Measurements from ENCODE around the gene SH2D1B.

GRCh38 chr1:162367073-162367472 is 44.9 kb downstream of the SH2D1B start:
- TF ChIP-seq ATF3 (IDR thresholded peaks at IDR 0.05; ENCODE audit: borderline replicate concordance, extremely low read depth, low read depth, low read length) (no peak), PAX5 (IDR thresholded peaks at IDR 0.05; ENCODE audit: borderline replicate concordance, low read depth, low read length) (no peak), FOXM1 (IDR thresholded peaks at IDR 0.05; ENCODE audit: low read depth, low read length) (no peak), SUZ12 (IDR thresholded peaks at IDR 0.05; ENCODE audit: unreplicated experiment) (no peak), SMC3 (IDR thresholded peaks at IDR 0.05; ENCODE audit: borderline replicate concordance, low read length) (no peak), POLR2AphosphoS5 (IDR thresholded peaks at IDR 0.05; ENCODE audit: low read length) (no peak), SPI1 (IDR thresholded peaks at IDR 0.05; ENCODE audit: borderline replicate concordance, insufficient read depth, low read depth, low read length) (no peak), CREM (IDR thresholded peaks at IDR 0.05; ENCODE audit: low read depth) (no peak), SREBF2 (IDR thresholded peaks at IDR 0.05; ENCODE audit: low read length) (no peak), BMI1 (IDR thresholded peaks at IDR 0.05; ENCODE audit: borderline replicate concordance) (no peak), NR2C2 (IDR thresholded peaks at IDR 0.05; ENCODE audit: borderline replicate concordance, control insufficient read depth, insufficient read length, low read depth) (no peak)
- TF ChIP-seq, protein P1, sequence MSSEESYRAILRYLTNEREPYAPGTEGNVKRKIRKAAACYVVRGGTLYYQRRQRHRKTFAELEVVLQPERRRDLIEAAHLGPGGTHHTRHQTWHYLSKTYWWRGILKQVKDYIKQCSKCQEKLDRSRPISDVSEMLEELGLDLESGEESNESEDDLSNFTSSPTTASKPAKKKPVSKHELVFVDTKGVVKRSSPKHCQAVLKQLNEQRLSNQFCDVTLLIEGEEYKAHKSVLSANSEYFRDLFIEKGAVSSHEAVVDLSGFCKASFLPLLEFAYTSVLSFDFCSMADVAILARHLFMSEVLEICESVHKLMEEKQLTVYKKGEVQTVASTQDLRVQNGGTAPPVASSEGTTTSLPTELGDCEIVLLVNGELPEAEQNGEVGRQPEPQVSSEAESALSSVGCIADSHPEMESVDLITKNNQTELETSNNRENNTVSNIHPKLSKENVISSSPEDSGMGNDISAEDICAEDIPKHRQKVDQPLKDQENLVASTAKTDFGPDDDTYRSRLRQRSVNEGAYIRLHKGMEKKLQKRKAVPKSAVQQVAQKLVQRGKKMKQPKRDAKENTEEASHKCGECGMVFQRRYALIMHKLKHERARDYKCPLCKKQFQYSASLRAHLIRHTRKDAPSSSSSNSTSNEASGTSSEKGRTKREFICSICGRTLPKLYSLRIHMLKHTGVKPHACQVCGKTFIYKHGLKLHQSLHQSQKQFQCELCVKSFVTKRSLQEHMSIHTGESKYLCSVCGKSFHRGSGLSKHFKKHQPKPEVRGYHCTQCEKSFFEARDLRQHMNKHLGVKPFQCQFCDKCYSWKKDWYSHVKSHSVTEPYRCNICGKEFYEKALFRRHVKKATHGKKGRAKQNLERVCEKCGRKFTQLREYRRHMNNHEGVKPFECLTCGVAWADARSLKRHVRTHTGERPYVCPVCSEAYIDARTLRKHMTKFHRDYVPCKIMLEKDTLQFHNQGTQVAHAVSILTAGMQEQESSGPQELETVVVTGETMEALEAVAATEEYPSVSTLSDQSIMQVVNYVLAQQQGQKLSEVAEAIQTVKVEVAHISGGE (CRISPR knock-in tag; IDR thresholded peaks at IDR 0.05) = no peak
- TF ChIP-seq, protein P2, sequence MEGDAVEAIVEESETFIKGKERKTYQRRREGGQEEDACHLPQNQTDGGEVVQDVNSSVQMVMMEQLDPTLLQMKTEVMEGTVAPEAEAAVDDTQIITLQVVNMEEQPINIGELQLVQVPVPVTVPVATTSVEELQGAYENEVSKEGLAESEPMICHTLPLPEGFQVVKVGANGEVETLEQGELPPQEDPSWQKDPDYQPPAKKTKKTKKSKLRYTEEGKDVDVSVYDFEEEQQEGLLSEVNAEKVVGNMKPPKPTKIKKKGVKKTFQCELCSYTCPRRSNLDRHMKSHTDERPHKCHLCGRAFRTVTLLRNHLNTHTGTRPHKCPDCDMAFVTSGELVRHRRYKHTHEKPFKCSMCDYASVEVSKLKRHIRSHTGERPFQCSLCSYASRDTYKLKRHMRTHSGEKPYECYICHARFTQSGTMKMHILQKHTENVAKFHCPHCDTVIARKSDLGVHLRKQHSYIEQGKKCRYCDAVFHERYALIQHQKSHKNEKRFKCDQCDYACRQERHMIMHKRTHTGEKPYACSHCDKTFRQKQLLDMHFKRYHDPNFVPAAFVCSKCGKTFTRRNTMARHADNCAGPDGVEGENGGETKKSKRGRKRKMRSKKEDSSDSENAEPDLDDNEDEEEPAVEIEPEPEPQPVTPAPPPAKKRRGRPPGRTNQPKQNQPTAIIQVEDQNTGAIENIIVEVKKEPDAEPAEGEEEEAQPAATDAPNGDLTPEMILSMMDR (IDR thresholded peaks at IDR 0.05 in 2 of 3, conservative IDR thresholded peaks at IDR 0.05 in 1 of 3; ENCODE audit: control insufficient read depth in 2 of 3, extremely low read depth in 1 of 3, insufficient read depth in 1 of 3, low read depth in 3 of 3, low read length in 3 of 3) = no peak
